H1 (cell line): ENCODE measurements around the gene GPR161. TPM values are rescaled to one million over a fixed set of nuclear protein-coding genes. Genes with fewer than 3 reads are reported as not detected.

ENCODE experiments used
- CHD1 ChIP-seq: IDR thresholded peaks from 2 replicates; pipeline ENCODE4 v1.6.1; 2012; ENCODE audit warnings: low read depth, low read length, improper control_type of control experiment
- EGR1 ChIP-seq: IDR thresholded peaks from 2 replicates; pipeline ENCODE4 v1.6.1; 2011; ENCODE audit warnings: low read depth, low read length, borderline replicate concordance
- GABPA ChIP-seq: IDR thresholded peaks from 2 replicates; pipeline ENCODE4 v1.6.1; 2011; ENCODE audit warnings: mild to moderate bottlenecking, low read length, moderate library complexity, borderline replicate concordance; ENCODE audit not compliant: insufficient read depth
- SIN3A ChIP-seq, 2 experiments: IDR thresholded peaks in 1 of 2; conservative IDR thresholded peaks in 1 of 2; 2 replicates each; pipeline ENCODE4 v1.6.1; 2011 to 2012; ENCODE audit warnings: low read length in 2 of 2, improper control_type of control experiment in 1 of 2, low read depth in 1 of 2, mild to moderate bottlenecking in 1 of 2
- polyA plus RNA-seq, 7 experiments: library from polyadenylated mRNA; depleted of rRNA in 3 of 7; stranded (reverse) in 5 of 7; unstranded in 2 of 7; fragments of >200 nt in 5 of 7; fragments of 200-250 nt in 2 of 7; gene quantifications; 1 replicate in 5 of 7; 2 replicates in 1 of 7; 4 replicates in 1 of 7; pipeline versions ENCODE4 v1.2.1 to v1.2.3, GENCODE V29; 2011 to 2013; ENCODE audit warnings: missing spikeins in 2 of 7, mixed read lengths in 2 of 7
- total RNA-seq: library from RNA; stranded (reverse); fragmentation: NEBNext Ultra II Directional; extraction: Animal tissue kit (Norgen Biotek cat#: 25700); gene quantifications from 2 replicates; pipeline ENCODE4 v1.2.1, GENCODE V29; 2021
- TF ChIP-seq, protein P1 (sequence below): fragments of 300-600 bp; sonication (generic); IDR thresholded peaks from 2 replicates; pipeline ENCODE4 v1.7.1; 2012; ENCODE audit warnings: low read length, moderate library complexity, mild to moderate bottlenecking, inconsistent platforms; ENCODE audit not compliant: insufficient replicate concordance
- TF ChIP-seq, protein P2 (sequence below): IDR thresholded peaks from 2 replicates; pipeline ENCODE4 v1.6.1; 2012; ENCODE audit warnings: low read length, inconsistent platforms
- TF ChIP-seq, protein P3 (sequence below), 3 experiments: IDR thresholded peaks; 1 replicate in 2 of 3; 2 replicates in 1 of 3; pipeline versions ENCODE4 v1.5.1 to v1.6.1; 2011; ENCODE audit warnings: low read length in 3 of 3, mild to moderate bottlenecking in 3 of 3, inconsistent platforms in 2 of 3, low read depth in 1 of 3, moderate library complexity in 1 of 3; ENCODE audit not compliant: insufficient read depth in 1 of 3; ENCODE audit errors: control extremely low read depth in 1 of 3

GPR161 gene
- total and polyA plus RNA-seq, 2 of the 8 experiments (the other 6 are each of a cell fraction or from before 2014, with no cell fraction given), result 13.7 to 16.8 TPM

DNA sequence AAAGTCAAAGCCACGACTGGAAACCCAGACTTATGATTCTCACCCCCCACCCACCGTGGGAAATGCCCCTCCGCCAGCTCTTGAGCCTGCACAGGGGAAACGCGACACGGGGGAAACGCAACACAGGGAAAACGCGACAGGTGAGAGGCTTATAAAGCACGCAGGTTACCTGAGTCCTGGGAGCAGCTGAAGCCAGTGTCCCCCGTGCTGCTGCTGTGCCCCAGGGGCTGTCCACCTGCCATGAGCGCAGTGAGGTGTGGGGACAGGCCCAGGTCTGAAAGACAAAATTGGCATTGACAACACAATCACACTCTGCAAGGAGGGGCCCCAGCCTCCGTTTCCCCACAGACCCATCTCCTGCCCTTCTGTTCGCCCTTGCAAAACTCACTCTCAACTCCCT is 46.3 kb downstream of the GPR161 start (continued):
- TF ChIP-seq, protein P1, sequence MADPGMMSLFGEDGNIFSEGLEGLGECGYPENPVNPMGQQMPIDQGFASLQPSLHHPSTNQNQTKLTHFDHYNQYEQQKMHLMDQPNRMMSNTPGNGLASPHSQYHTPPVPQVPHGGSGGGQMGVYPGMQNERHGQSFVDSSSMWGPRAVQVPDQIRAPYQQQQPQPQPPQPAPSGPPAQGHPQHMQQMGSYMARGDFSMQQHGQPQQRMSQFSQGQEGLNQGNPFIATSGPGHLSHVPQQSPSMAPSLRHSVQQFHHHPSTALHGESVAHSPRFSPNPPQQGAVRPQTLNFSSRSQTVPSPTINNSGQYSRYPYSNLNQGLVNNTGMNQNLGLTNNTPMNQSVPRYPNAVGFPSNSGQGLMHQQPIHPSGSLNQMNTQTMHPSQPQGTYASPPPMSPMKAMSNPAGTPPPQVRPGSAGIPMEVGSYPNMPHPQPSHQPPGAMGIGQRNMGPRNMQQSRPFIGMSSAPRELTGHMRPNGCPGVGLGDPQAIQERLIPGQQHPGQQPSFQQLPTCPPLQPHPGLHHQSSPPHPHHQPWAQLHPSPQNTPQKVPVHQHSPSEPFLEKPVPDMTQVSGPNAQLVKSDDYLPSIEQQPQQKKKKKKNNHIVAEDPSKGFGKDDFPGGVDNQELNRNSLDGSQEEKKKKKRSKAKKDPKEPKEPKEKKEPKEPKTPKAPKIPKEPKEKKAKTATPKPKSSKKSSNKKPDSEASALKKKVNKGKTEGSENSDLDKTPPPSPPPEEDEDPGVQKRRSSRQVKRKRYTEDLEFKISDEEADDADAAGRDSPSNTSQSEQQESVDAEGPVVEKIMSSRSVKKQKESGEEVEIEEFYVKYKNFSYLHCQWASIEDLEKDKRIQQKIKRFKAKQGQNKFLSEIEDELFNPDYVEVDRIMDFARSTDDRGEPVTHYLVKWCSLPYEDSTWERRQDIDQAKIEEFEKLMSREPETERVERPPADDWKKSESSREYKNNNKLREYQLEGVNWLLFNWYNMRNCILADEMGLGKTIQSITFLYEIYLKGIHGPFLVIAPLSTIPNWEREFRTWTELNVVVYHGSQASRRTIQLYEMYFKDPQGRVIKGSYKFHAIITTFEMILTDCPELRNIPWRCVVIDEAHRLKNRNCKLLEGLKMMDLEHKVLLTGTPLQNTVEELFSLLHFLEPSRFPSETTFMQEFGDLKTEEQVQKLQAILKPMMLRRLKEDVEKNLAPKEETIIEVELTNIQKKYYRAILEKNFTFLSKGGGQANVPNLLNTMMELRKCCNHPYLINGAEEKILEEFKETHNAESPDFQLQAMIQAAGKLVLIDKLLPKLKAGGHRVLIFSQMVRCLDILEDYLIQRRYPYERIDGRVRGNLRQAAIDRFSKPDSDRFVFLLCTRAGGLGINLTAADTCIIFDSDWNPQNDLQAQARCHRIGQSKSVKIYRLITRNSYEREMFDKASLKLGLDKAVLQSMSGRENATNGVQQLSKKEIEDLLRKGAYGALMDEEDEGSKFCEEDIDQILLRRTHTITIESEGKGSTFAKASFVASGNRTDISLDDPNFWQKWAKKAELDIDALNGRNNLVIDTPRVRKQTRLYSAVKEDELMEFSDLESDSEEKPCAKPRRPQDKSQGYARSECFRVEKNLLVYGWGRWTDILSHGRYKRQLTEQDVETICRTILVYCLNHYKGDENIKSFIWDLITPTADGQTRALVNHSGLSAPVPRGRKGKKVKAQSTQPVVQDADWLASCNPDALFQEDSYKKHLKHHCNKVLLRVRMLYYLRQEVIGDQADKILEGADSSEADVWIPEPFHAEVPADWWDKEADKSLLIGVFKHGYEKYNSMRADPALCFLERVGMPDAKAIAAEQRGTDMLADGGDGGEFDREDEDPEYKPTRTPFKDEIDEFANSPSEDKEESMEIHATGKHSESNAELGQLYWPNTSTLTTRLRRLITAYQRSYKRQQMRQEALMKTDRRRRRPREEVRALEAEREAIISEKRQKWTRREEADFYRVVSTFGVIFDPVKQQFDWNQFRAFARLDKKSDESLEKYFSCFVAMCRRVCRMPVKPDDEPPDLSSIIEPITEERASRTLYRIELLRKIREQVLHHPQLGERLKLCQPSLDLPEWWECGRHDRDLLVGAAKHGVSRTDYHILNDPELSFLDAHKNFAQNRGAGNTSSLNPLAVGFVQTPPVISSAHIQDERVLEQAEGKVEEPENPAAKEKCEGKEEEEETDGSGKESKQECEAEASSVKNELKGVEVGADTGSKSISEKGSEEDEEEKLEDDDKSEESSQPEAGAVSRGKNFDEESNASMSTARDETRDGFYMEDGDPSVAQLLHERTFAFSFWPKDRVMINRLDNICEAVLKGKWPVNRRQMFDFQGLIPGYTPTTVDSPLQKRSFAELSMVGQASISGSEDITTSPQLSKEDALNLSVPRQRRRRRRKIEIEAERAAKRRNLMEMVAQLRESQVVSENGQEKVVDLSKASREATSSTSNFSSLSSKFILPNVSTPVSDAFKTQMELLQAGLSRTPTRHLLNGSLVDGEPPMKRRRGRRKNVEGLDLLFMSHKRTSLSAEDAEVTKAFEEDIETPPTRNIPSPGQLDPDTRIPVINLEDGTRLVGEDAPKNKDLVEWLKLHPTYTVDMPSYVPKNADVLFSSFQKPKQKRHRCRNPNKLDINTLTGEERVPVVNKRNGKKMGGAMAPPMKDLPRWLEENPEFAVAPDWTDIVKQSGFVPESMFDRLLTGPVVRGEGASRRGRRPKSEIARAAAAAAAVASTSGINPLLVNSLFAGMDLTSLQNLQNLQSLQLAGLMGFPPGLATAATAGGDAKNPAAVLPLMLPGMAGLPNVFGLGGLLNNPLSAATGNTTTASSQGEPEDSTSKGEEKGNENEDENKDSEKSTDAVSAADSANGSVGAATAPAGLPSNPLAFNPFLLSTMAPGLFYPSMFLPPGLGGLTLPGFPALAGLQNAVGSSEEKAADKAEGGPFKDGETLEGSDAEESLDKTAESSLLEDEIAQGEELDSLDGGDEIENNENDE, result no peak
- TF ChIP-seq GABPA, result no peak
- TF ChIP-seq, protein P2, sequence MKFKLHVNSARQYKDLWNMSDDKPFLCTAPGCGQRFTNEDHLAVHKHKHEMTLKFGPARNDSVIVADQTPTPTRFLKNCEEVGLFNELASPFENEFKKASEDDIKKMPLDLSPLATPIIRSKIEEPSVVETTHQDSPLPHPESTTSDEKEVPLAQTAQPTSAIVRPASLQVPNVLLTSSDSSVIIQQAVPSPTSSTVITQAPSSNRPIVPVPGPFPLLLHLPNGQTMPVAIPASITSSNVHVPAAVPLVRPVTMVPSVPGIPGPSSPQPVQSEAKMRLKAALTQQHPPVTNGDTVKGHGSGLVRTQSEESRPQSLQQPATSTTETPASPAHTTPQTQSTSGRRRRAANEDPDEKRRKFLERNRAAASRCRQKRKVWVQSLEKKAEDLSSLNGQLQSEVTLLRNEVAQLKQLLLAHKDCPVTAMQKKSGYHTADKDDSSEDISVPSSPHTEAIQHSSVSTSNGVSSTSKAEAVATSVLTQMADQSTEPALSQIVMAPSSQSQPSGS, result no peak
- TF ChIP-seq, protein P3, sequence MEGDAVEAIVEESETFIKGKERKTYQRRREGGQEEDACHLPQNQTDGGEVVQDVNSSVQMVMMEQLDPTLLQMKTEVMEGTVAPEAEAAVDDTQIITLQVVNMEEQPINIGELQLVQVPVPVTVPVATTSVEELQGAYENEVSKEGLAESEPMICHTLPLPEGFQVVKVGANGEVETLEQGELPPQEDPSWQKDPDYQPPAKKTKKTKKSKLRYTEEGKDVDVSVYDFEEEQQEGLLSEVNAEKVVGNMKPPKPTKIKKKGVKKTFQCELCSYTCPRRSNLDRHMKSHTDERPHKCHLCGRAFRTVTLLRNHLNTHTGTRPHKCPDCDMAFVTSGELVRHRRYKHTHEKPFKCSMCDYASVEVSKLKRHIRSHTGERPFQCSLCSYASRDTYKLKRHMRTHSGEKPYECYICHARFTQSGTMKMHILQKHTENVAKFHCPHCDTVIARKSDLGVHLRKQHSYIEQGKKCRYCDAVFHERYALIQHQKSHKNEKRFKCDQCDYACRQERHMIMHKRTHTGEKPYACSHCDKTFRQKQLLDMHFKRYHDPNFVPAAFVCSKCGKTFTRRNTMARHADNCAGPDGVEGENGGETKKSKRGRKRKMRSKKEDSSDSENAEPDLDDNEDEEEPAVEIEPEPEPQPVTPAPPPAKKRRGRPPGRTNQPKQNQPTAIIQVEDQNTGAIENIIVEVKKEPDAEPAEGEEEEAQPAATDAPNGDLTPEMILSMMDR (IDR thresholded peaks at IDR 0.05; ENCODE audit: control extremely low read depth in 1 of 3, insufficient read depth in 1 of 3, low read depth in 1 of 3, low read length in 3 of 3), result no peak
- no peak for TF ChIP-seq SIN3A (conservative IDR thresholded peaks at IDR 0.05 in 1 of 2, IDR thresholded peaks at IDR 0.05 in 1 of 2; ENCODE audit: low read depth in 1 of 2, low read length in 2 of 2)
- TF ChIP-seq EGR1, result no peak
- TF ChIP-seq CHD1, result no peak
